GM12878 (cell line): ENCODE data around the gene WSCD2. TPM values are rescaled to one million over a fixed set of nuclear protein-coding genes. Genes with fewer than 3 reads are reported as not detected.

ENCODE experiments used
- ATAC-seq: fragments of 200-7000 bp; cut with Tn5 transposase; 3 replicates; pipeline ENCODE4 v1.9.1; 2020; ENCODE audit warnings: mild to moderate bottlenecking, moderate library complexity
- BruUV-seq: library from RNA; stranded (reverse); fragments of 400-500 nt; replicated peaks from 2 replicates; lab custom pipeline; 2021; lab: Mats Ljungman, UMichigan
- CTCF ChIA-PET: fragments of 300-600 bp; sonication (Branson Sonifier 250); formaldehyde crosslinking; extraction: SDS; loops from one replicate; lab custom pipeline; 2021; ENCODE audit warnings: inconsistent platforms; lab: Yijun Ruan, JAX
- POLR2A ChIA-PET: fragments of 350-600 bp; formaldehyde crosslinking; extraction: SDS; loops from one replicate; lab custom pipeline; 2021; ENCODE audit warnings: inconsistent platforms; lab: Charles Lee
- RAD21 ChIA-PET: fragments of 300-600 bp; sonication (Branson Sonifier 250); formaldehyde crosslinking; loops from one replicate; lab custom pipeline; 2023; ENCODE audit warnings: antibody characterized with exemption; ENCODE audit not compliant: unreplicated experiment; lab: Charles Lee
- SMC1A ChIA-PET: fragments of 300-600 bp; sonication (Branson Sonifier 250); formaldehyde crosslinking; loops from one replicate; lab custom pipeline; 2023; ENCODE audit not compliant: unreplicated experiment, uncharacterized antibody; lab: Charles Lee
- DNase-seq: peaks from one replicate; pipeline ENCODE4 v3.0.0-alpha.2; 2011; ENCODE audit warnings: low read depth, low spot score
- FAIRE-seq: peaks from 3 replicates; lab custom pipeline; 2011; peaks lifted over from hg19 to GRCh38; lab: Jason Lieb, UNC
- H2AFZ ChIP-seq: 2 replicates; pipeline ENCODE4 v1.6.0; 2011; ENCODE audit warnings: low read depth, low read length, control low read depth; ENCODE audit not compliant: control insufficient read depth
- H3K27ac ChIP-seq: 2 replicates; pipeline ENCODE4 v1.5.1; 2011; ENCODE audit warnings: control low read depth; ENCODE audit not compliant: control insufficient read depth, insufficient read depth
- H3K27me3 ChIP-seq, 2 experiments: replicated peaks in 1 of 2; 2 replicates each; pipeline versions ENCODE4 v1.6.0 to v1.6.1; 2011; ENCODE audit warnings: low read length in 1 of 2; ENCODE audit not compliant: control insufficient read depth in 2 of 2, insufficient read depth in 2 of 2
- H3K36me3 ChIP-seq, 2 experiments: 2 replicates each; pipeline ENCODE4 v1.5.1; 2011; ENCODE audit warnings: low read length in 1 of 2; ENCODE audit not compliant: control insufficient read depth in 2 of 2, insufficient read depth in 2 of 2
- H3K4me1 ChIP-seq: 2 replicates; pipeline ENCODE4 v1.6.1; 2011; ENCODE audit warnings: mild to moderate bottlenecking, low read length, moderate library complexity, mixed read lengths; ENCODE audit not compliant: control insufficient read depth, insufficient read depth
- H3K4me2 ChIP-seq: 2 replicates; pipeline ENCODE4 v1.6.0; 2011; ENCODE audit warnings: control low read depth; ENCODE audit not compliant: control insufficient read depth, insufficient read depth
- H3K4me3 ChIP-seq: fragments of 200-600 bp; sonication (generic); 2 replicates; pipeline ENCODE4 v1.5.1; 2016
- H3K79me2 ChIP-seq: 2 replicates; pipeline ENCODE4 v1.6.0; 2011; ENCODE audit warnings: low read length; ENCODE audit not compliant: control insufficient read depth, insufficient read depth
- H3K9ac ChIP-seq: 2 replicates; pipeline ENCODE4 v1.8.0; 2011; ENCODE audit warnings: low read length, control low read depth, mixed read lengths; ENCODE audit not compliant: control insufficient read depth, insufficient read depth
- H3K9me3 ChIP-seq: replicated peaks from 3 replicates; pipeline ENCODE4 v1.5.1; 2011; ENCODE audit warnings: mild to moderate bottlenecking, low read length; ENCODE audit not compliant: control insufficient read depth, insufficient read depth
- H4K20me1 ChIP-seq: 2 replicates; pipeline ENCODE4 v1.6.0; 2011; ENCODE audit not compliant: control insufficient read depth, insufficient read depth
- ATF7 ChIP-seq: fragments of 450-650 bp; IDR thresholded peaks from 2 replicates; pipeline ENCODE4 v1.6.1; 2016; ENCODE audit warnings: low read depth, mild to moderate bottlenecking
- BCLAF1 ChIP-seq: fragments of 450-650 bp; IDR thresholded peaks from 2 replicates; pipeline ENCODE4 v1.6.1; 2017; ENCODE audit warnings: antibody characterized with exemption, mild to moderate bottlenecking, moderate library complexity
- BHLHE40 ChIP-seq, 2 experiments: fragments of 450-650 bp in 1 of 2; IDR thresholded peaks; 2 replicates each; pipeline ENCODE4 v1.6.1; 2011 to 2017; ENCODE audit warnings: low read depth in 2 of 2, borderline replicate concordance in 1 of 2, improper control_type of control experiment in 1 of 2, low read length in 1 of 2, mild to moderate bottlenecking in 1 of 2
- BMI1 ChIP-seq: fragments of 450-650 bp; IDR thresholded peaks from 2 replicates; pipeline ENCODE4 v1.6.1; 2016; ENCODE audit warnings: mild to moderate bottlenecking, moderate library complexity, borderline replicate concordance
- BRCA1 ChIP-seq: IDR thresholded peaks from 2 replicates; pipeline ENCODE4 v1.6.1; 2011; ENCODE audit warnings: low read depth, low read length, improper control_type of control experiment
- FOS ChIP-seq: IDR thresholded peaks from 3 replicates; pipeline ENCODE4 v1.6.1; 2011; ENCODE audit warnings: borderline replicate concordance; ENCODE audit not compliant: insufficient read length; ENCODE audit errors: extremely low read depth
- MYB ChIP-seq: fragments of 150-350 bp; IDR thresholded peaks from 2 replicates; pipeline ENCODE4 v1.6.1; 2014; ENCODE audit warnings: mild to moderate bottlenecking, low read depth, low read length, borderline replicate concordance
- NR2F1 ChIP-seq: fragments of 450-650 bp; conservative IDR thresholded peaks from 2 replicates; pipeline ENCODE4 v1.6.1; 2017; ENCODE audit warnings: mild to moderate bottlenecking
- POLR2AphosphoS5 ChIP-seq: IDR thresholded peaks from 2 replicates; pipeline ENCODE4 v1.6.1; 2011; ENCODE audit warnings: mild to moderate bottlenecking, low read length, inconsistent platforms
- RAD21 ChIP-seq: IDR thresholded peaks from 2 replicates; pipeline ENCODE4 v1.6.1; 2011; ENCODE audit warnings: mild to moderate bottlenecking, low read depth, low read length, moderate library complexity; ENCODE audit not compliant: insufficient read depth
- RCOR1 ChIP-seq: conservative IDR thresholded peaks from 2 replicates; pipeline ENCODE4 v1.6.1; 2012; ENCODE audit warnings: low read depth, low read length, improper control_type of control experiment
- RELB ChIP-seq: fragments of 450-650 bp; IDR thresholded peaks from 2 replicates; pipeline ENCODE4 v1.6.1; 2017; ENCODE audit warnings: low read depth, mild to moderate bottlenecking, moderate library complexity
- SPI1 ChIP-seq: IDR thresholded peaks from 2 replicates; pipeline ENCODE4 v1.6.1; 2011; ENCODE audit warnings: low read depth, mild to moderate bottlenecking, low read length, moderate library complexity, borderline replicate concordance; ENCODE audit not compliant: insufficient read depth
- SREBF2 ChIP-seq: IDR thresholded peaks from 2 replicates; pipeline ENCODE4 v1.6.1; 2012; ENCODE audit warnings: mild to moderate bottlenecking, low read length
- SUPT20H ChIP-seq: IDR thresholded peaks from 2 replicates; pipeline ENCODE4 v1.6.1; 2011; ENCODE audit warnings: low read depth, mild to moderate bottlenecking, low read length, moderate library complexity, borderline replicate concordance; ENCODE audit not compliant: control insufficient read depth
- USF1 ChIP-seq: IDR thresholded peaks from 2 replicates; pipeline ENCODE4 v1.6.1; 2011; ENCODE audit warnings: borderline replicate concordance, low read depth, mild to moderate bottlenecking, moderate library complexity, mixed read lengths, low read length; ENCODE audit not compliant: insufficient read depth; ENCODE audit errors: extremely low read length
- ZNF217 ChIP-seq: fragments of 450-650 bp; IDR thresholded peaks from 2 replicates; pipeline ENCODE4 v1.6.1; 2017; ENCODE audit warnings: antibody characterized with exemption, mild to moderate bottlenecking
- ZNF24 ChIP-seq: fragments of 450-650 bp; IDR thresholded peaks from 2 replicates; pipeline ENCODE4 v1.6.1; 2017; ENCODE audit warnings: antibody characterized with exemption, mild to moderate bottlenecking
- WGBS: methylation state at CpG from one replicate; pipeline ENCODE4 v1.1.6; 2016; ENCODE audit warnings: low lambda C conversion rate; ENCODE audit not compliant: insufficient replicate concordance, insufficient coverage; ENCODE audit errors: missing lambda C conversion rate; 5-methylcytosine and 5-hydroxymethylcytosine counted together
- in situ Hi-C: fragments of 300-500 bp; cut with MboI; formaldehyde crosslinking; loops from 9 replicates; pipeline ENCODE4 v1.14.3; 2018; ENCODE audit warnings: mixed read lengths
- intact Hi-C: fragments of 100-400 bp; cut with micrococcal nuclease; formaldehyde crosslinking; loops from one replicate; pipeline ENCODE4 v1.14.2; 2022; ENCODE audit not compliant: unreplicated experiment
- polyA plus RNA-seq, 11 experiments: library from polyadenylated mRNA; depleted of rRNA in 4 of 11; unstranded in 6 of 11; stranded (reverse) in 5 of 11; fragments of >200 nt; fragmentation: Nextera tagmentation in 4 of 11; fragmentation: Illumina TruSeq in 1 of 11; extraction: Ambion mirVana in 4 of 11; extraction: Trizol in 1 of 11; gene quantifications; 1 replicate in 1 of 11; 2 replicates in 10 of 11; pipeline versions ENCODE4 v1.2.1 to v1.2.3, GENCODE V29; 2011 to 2016; ENCODE audit warnings: inconsistent platforms in 2 of 11, missing spikeins in 2 of 11, low read depth in 1 of 11
- total RNA-seq, 4 experiments: library from RNA; depleted of rRNA in 3 of 4; stranded (reverse); fragments of >200 nt in 3 of 4; fragmentation: Illumina TruSeq in 1 of 4; extraction: Trizol in 1 of 4; gene quantifications; 2 replicates each; pipeline versions ENCODE4 v1.2.1 to v1.2.3, GENCODE V29; 2013 to 2021

Gene WSCD2
- total and polyA plus RNA-seq, 10 of the 15 experiments (the other 5 are each of a cell fraction or from before 2014, with no cell fraction given), result 0.41 TPM; not detected in 9

GRCh38 chr12:108247130-108247529 is 118.0 kb downstream of the WSCD2 start (continued):
- TF ChIP-seq RELB (no peak), ATF7 (no peak)

GRCh38 chr12:108248011-108248410 is 118.9 kb downstream of the WSCD2 start:
- WGBS, result 36% methylated on average over 13 of the region's 13 CpGs
- DNase-seq (no peak), FAIRE-seq (no peak), ATAC-seq (no peak)
- in situ Hi-C loops (no loop called here), intact Hi-C loops (no loop called here)
- Histone ChIP-seq H3K9me3 (no peaks in the 10 kb centered on the region), H4K20me1 (no peaks in the 10 kb centered on the region), H3K4me2 (no peak overlapping the region), H3K4me1 (no peaks in the 10 kb centered on the region), H3K9ac (no peak overlapping the region), H3K79me2 (no peaks in the 10 kb centered on the region), H3K27ac (no peak overlapping the region), H3K4me3 (no peak overlapping the region), H3K27me3 (peaks cover 0 to 6% of the 10 kb centered on the region in 2 experiments; a peak in 3 of 4 replicates), H3K36me3 (no peaks in the 10 kb centered on the region), H2AFZ (no peak overlapping the region)
- ChIA-PET POLR2A (no interaction called here), CTCF (no interaction called here), SMC1A (no interaction called here), RAD21 (no interaction called here)
- BruUV-seq, result no TSS peak
- TF ChIP-seq MYB (no peak), POLR2AphosphoS5 (no peak), RAD21 (no peak), ZNF24 (no peak), BRCA1 (no peak), SREBF2 (no peak), NR2F1 (no peak), SPI1 (no peak), FOS (no peak), BCLAF1 (no peak), BHLHE40 (IDR thresholded peaks at IDR 0.05; ENCODE audit: borderline replicate concordance in 1 of 2, low read depth in 2 of 2, low read length in 1 of 2) (no peak), USF1 (no peak), ZNF217 (no peak), RCOR1 (no peak), SUPT20H (no peak), BMI1 (no peak)
